Fibroblast of villous mesenchyme (primary cell): Measurements from ENCODE around the gene UBQLN4. TPM values are rescaled to one million over a fixed set of nuclear protein-coding genes. Genes with fewer than 3 reads are reported as not detected.
A peak's percentile ranks its signal among the peaks of the same experiment; 100 is the strongest.

Experiments
- DNase-seq: peaks from one replicate; pipeline ENCODE4 v3.0.0-alpha.2; 2010; ENCODE audit warnings: low read depth
- H3K4me3 ChIP-seq: 2 replicates; pipeline ENCODE4 v1.5.1; 2011; ENCODE audit warnings: low read depth, mild to moderate bottlenecking, low read length
- CTCF ChIP-seq: IDR thresholded peaks from 2 replicates; pipeline ENCODE4 v1.5.1; 2012; ENCODE audit warnings: low read depth, mild to moderate bottlenecking, low read length; ENCODE audit not compliant: insufficient read depth
- total RNA-seq: library from RNA; depleted of rRNA; stranded (reverse); fragments of >200 nt; gene quantifications from 2 replicates; pipeline ENCODE4 v1.2.3, GENCODE V29; 2012

The UBQLN4 gene
- total RNA-seq, 1 donor: 20.3 TPM

GRCh38 chr1:156080863-156081179 lies 27.2 kb upstream of the UBQLN4 start:
- TF ChIP-seq CTCF: no peak
- peak overlapping the region; percentile 56 for H3K4me3 ChIP-seq
- DNase-seq: no peak

GRCh38 chr1:156080241-156080862 lies 26.8 kb upstream of the UBQLN4 start:
- TF ChIP-seq CTCF: no peak
- no peak for DNase-seq
- H3K4me3 ChIP-seq: peak overlapping the region; percentile 56

- H3K4me3 ChIP-seq: no peak overlapping the region
- no peak for TF ChIP-seq CTCF
- no peak for DNase-seq
Measured at GRCh38 chr1:156079762-156080161, 26.2 kb upstream of the UBQLN4 start.

- H3K4me3 ChIP-seq: no peak overlapping the region
- no peak for TF ChIP-seq CTCF
- DNase-seq: no peak
Measured at GRCh38 chr1:156078728-156079127, 25.1 kb upstream of the UBQLN4 start.

GRCh38 chr1:156077430-156077760 lies 23.8 kb upstream of the UBQLN4 start:
- no peak for TF ChIP-seq CTCF
- DNase-seq: no peak
- H3K4me3 ChIP-seq: no peak overlapping the region

- H3K4me3 ChIP-seq: peak overlapping the region; percentile 44
- DNase-seq: peak; percentile 21
- no peak for TF ChIP-seq CTCF
Measured at GRCh38 chr1:156076609-156077429, 23.2 kb upstream of the UBQLN4 start.
